Lower lobe of right lung (tissue), 2 donors: ENCODE measurements around the gene SNRNP70. TPM values are rescaled to one million over a fixed set of nuclear protein-coding genes. Genes with fewer than 3 reads are reported as not detected.

Source experiments
- ATAC-seq, 2 donors: fragments of 200-7000 bp; cut with Tn5 transposase; one replicate each; pipeline ENCODE4 v1.9.1; 2020 to 2022; ENCODE audit warnings: mild to moderate bottlenecking in 2 of 2, moderate library complexity in 2 of 2
- DNase-seq: peaks from one replicate; pipeline ENCODE4 v3.0.0-alpha.2; 2020
- H3K27ac ChIP-seq: fragments of 200-600 bp; one replicate; pipeline ENCODE4 v1.8.0; 2022
- H3K27me3 ChIP-seq: fragments of 200-600 bp; one replicate; pipeline ENCODE4 v1.8.0; 2022; ENCODE audit warnings: low read depth
- H3K36me3 ChIP-seq: fragments of 200-600 bp; one replicate; pipeline ENCODE4 v1.8.0; 2022; ENCODE audit warnings: mild to moderate bottlenecking
- H3K4me1 ChIP-seq: fragments of 200-600 bp; one replicate; pipeline ENCODE4 v1.8.0; 2022
- H3K4me3 ChIP-seq: fragments of 200-600 bp; one replicate; pipeline ENCODE4 v1.8.0; 2022; ENCODE audit warnings: mild to moderate bottlenecking
- H3K9me3 ChIP-seq: fragments of 200-600 bp; one replicate; pipeline ENCODE4 v1.8.0; 2022
- CTCF ChIP-seq: fragments of 200-600 bp; IDR thresholded peaks from one replicate; pipeline ENCODE4 v1.8.0; 2022; ENCODE audit warnings: antibody characterized with exemption, mild to moderate bottlenecking
- intact Hi-C: fragments of 100-400 bp; cut with DNase I; formaldehyde crosslinking; loops from one replicate; pipeline ENCODE4 v1.11.0; 2022
- total RNA-seq: library from RNA; stranded (reverse); fragmentation: NEBNext Ultra II Directional; extraction: Animal tissue kit (Norgen Biotek cat#: 25700); gene quantifications from one replicate; pipeline ENCODE4 v1.2.1, GENCODE V29; 2021
- donor health status: DM: no; HTN: yes; CAD: no; lungs with severe emphysema.

Gene SNRNP70
- total RNA-seq, 1 donor from 2014 or later: 203 TPM

GRCh38 chr19:49150106-49150943 is 65.1 kb downstream of the SNRNP70 start:
- Histone ChIP-seq H3K9me3 (no peaks in the 10 kb centered on the region), H3K4me1 (peaks cover 56% of the 10 kb centered on the region), H3K36me3 (no peaks in the 10 kb centered on the region), H3K27ac (peak overlapping the region; percentile 81), H3K4me3 (peak overlapping the region; percentile 90), H3K27me3 (no peaks in the 10 kb centered on the region)
- no peak for TF ChIP-seq CTCF
- intact Hi-C loops: no loop called here
- ATAC-seq (peak; percentile 79), DNase-seq (peak; percentile 87)

GRCh38 chr19:49150944-49151243 is 65.6 kb downstream of the SNRNP70 start:
- intact Hi-C loops: no loop called here
- peaks cover 51% of the 10 kb centered on the region for H3K4me1 ChIP-seq
- no peak for ATAC-seq
- H3K27ac ChIP-seq: peak overlapping the region; percentile 81
- no peak for DNase-seq
- H3K4me3 ChIP-seq: peak overlapping the region; percentile 90
- no peak for TF ChIP-seq CTCF
- no peaks in the 10 kb centered on the region for H3K27me3 ChIP-seq
- H3K9me3 ChIP-seq: no peaks in the 10 kb centered on the region
- no peaks in the 10 kb centered on the region for H3K36me3 ChIP-seq

DNA sequence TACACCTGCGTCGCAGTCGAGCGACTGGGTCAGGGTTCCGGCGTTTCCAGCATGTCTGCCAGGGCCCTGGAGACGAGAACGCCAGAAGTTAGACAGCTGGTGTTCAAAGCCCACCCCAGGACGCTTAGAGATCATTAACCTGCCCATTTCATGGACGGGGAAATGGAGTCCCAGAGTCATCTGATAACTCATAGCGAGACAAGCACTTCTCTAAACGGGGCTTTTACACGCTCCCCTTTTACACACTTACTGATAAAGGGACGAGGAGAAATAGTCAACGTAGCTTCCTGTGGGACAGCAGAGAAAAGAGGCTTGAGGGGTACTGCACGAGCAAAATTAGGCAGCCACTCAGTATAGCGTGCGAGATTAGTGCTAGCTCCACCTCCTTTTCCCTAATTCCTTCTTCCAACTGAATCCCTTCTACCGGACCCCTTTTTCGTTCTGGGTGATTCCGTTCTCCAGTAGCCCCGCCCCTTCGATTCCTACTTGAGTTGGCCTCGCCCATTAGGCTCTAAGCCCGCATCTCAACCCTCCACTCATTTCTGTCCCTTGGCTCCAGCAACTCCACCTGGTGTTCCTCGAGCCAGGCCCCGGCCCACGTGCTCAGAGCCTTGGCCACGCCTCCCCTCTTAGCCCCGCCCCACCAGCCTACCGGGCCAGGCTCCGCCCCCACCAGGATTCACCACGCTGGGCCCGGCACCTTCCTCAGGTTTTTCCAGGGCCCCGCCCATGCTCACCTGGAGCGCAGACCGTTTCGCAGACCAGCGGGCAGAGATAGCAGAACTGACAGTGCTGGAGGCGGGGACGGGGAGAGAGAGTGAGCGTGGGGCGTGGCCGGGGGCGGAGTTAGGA is 66.2 kb downstream of the SNRNP70 start:
- intact Hi-C loops: no loop called here
- ATAC-seq: peak; percentile 57 to 71
- Histone ChIP-seq H3K4me1 (peaks cover 45% of the 10 kb centered on the region), H3K27me3 (no peaks in the 10 kb centered on the region), H3K36me3 (no peaks in the 10 kb centered on the region), H3K27ac (no peak overlapping the region), H3K9me3 (no peaks in the 10 kb centered on the region), H3K4me3 (peak overlapping the region; percentile 90)
- DNase-seq: peak; percentile 88
- TF ChIP-seq CTCF: no peak

GRCh38 chr19:49152119-49152550 is 66.9 kb downstream of the SNRNP70 start:
- ATAC-seq: no peak
- no peaks in the 10 kb centered on the region for H3K27me3 ChIP-seq
- H3K9me3 ChIP-seq: no peaks in the 10 kb centered on the region
- H3K4me1 ChIP-seq: peaks cover 43% of the 10 kb centered on the region
- no peak overlapping the region for H3K27ac ChIP-seq
- H3K4me3 ChIP-seq: peak overlapping the region; percentile 6
- no peak for TF ChIP-seq CTCF
- no peaks in the 10 kb centered on the region for H3K36me3 ChIP-seq
- DNase-seq: no peak
- intact Hi-C loops: no loop called here

- Histone ChIP-seq H3K36me3 (no peaks in the 10 kb centered on the region), H3K4me1 (peaks cover 41% of the 10 kb centered on the region), H3K27ac (no peak overlapping the region), H3K27me3 (no peaks in the 10 kb centered on the region), H3K4me3 (no peak overlapping the region), H3K9me3 (no peaks in the 10 kb centered on the region)
- DNase-seq (no peak), ATAC-seq (no peak)
- intact Hi-C loops: no loop called here
- TF ChIP-seq CTCF: no peak
These were observed 68.0 kb downstream of the SNRNP70 start for GRCh38 chr19:49153167-49153809.
